ENCODE results near the gene CYB5D1. TPM values are rescaled to one million over a fixed set of nuclear protein-coding genes. Genes with fewer than 3 reads are reported as not detected.

CYB5D1 gene
- total RNA-seq, 1 donor from 2014 or later, result 16.6 TPM

GRCh38 chr17:7887482-7888183 is 29.8 kb downstream of the CYB5D1 start:
- no peaks in the 10 kb centered on the region for H3K27me3 Mint-ChIP-seq
- H3K36me3 Mint-ChIP-seq, result peaks cover 9% of the 10 kb centered on the region
- H3K9me3 Mint-ChIP-seq, result no peaks in the 10 kb centered on the region
- no peak overlapping the region for H3K4me3 Mint-ChIP-seq
- TF ChIP-seq, protein P1, sequence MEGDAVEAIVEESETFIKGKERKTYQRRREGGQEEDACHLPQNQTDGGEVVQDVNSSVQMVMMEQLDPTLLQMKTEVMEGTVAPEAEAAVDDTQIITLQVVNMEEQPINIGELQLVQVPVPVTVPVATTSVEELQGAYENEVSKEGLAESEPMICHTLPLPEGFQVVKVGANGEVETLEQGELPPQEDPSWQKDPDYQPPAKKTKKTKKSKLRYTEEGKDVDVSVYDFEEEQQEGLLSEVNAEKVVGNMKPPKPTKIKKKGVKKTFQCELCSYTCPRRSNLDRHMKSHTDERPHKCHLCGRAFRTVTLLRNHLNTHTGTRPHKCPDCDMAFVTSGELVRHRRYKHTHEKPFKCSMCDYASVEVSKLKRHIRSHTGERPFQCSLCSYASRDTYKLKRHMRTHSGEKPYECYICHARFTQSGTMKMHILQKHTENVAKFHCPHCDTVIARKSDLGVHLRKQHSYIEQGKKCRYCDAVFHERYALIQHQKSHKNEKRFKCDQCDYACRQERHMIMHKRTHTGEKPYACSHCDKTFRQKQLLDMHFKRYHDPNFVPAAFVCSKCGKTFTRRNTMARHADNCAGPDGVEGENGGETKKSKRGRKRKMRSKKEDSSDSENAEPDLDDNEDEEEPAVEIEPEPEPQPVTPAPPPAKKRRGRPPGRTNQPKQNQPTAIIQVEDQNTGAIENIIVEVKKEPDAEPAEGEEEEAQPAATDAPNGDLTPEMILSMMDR (conservative IDR thresholded peaks at IDR 0.05), result no peak
- no peaks in the 10 kb centered on the region for H3K4me1 Mint-ChIP-seq (ENCODE audit: unreplicated experiment)
- DNase-seq (ENCODE audit: extremely low spot score, unreplicated experiment), result peak; percentile 92
- H3K27ac Mint-ChIP-seq, result no peak overlapping the region

DNA sequence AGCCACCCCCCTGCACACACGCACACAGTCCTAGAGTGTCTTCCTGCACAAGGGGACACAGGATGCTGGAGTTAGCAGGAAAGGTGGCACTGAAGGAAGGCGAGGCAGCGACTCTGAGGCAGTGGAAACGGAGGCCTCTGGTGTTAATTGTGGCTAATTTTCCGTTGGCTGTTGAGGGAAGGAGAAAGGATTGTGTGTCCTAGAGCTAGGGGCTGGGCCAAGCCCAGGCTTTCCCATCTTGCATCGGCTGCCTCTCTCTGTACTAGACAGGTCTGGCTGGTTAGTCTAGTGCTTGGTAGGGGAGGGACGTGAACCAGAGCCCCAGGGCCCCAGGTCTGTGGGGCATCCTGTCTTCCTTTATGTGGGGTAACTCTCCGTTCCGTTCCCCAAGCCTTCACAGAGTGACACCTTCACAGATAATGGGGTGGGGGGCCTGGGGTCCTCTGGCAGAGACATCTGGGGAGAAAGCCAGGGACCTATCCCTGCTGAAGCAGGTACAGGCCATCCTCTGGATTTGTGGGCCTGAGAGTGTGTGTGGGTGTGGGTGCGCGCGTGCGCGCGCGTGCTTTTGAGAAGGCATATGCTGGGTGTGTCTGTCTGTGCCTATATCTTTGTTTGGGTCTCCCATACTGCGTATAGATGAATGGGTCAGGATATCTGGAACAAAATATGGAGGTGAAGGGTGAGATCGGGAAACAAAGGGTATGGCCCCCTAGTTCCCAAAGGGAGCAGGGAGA is 30.5 kb downstream of the CYB5D1 start, which contains the start of gene CHD3:
Gene CHD3 (plus strand): TSS at position 606 of the 737 bp plus-strand sequence. CDS start 212 bp downstream, outside the sequence.
- Mint-ChIP-seq H3K4me3 (no peak within 1 kb of the TSS), H3K4me1 (ENCODE audit: unreplicated experiment) (no peaks in the 10 kb centered on the region), H3K9me3 (no peaks in the 10 kb centered on the region), H3K27ac (no peak within 1 kb of the TSS), H3K36me3 (peaks cover 9% of the 10 kb centered on the region), H3K27me3 (no peaks in the 10 kb centered on the region)
- no peak for DNase-seq (ENCODE audit: extremely low spot score, unreplicated experiment)
- TF ChIP-seq, protein P1 (conservative IDR thresholded peaks at IDR 0.05), result no peak

DNA sequence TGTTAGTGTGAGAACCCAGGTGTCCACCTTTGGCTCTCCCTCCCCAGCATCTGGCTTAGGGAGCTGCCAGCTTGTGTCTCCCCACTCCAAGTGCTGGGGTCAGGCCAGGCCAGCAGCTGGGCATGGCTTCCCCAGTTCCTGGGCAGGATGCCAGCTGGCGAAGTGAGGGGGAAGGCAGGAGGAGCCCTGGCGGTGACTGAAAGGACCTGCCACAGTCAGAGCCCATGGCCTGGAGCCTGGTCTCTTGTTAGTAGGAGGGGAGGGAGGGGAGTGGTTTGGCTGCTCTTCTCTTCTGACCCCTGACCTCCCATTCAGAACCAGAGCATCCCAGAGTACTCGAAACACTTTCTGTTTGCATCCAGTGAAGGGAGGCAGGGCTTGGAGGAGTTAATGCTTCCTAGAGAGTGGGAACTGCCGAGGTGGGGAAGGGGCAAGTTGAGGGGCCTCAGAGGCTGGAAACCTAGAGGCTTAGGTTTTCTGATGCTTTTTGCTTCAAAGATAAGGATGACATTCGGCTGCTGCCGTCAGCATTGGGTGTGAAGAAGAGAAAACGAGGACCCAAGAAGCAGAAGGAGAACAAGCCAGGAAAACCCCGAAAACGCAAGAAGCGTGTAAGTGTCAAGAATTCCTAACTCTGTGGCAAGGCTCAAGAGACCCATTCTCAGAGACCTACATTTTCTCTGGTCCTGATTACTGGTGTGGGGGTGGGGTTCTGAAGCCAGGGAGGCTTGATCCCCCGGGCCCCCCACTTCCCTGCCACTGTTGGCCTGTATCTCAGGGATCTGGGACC is 31.6 kb downstream of the CYB5D1 start:
- no peaks in the 10 kb centered on the region for H3K27me3 Mint-ChIP-seq

DNA sequence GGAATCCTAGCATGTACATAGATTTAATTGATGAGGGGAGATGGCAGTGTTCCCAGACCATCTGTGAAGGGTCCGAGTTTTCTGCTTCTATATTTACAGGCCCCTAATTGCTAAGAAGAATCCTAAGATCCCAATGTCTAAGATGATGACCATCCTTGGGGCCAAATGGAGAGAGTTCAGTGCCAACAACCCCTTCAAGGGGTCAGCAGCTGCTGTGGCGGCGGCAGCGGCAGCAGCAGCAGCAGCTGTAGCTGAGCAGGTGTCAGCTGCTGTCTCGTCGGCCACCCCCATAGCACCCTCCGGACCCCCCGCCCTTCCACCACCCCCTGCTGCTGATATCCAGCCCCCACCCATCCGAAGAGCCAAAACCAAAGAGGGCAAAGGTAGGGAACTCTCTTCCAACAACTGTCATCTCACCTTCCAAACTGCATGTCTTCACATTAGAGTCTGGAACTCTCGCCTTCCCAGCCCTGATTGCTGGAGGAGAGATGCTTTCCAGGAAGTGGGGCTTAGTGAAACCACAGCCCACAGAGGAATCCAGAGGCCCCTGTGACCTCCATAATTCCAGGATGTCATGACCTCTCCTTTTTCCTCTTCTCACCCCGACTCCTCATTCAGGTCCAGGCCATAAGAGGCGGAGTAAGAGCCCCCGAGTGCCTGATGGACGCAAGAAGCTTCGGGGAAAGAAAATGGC is 35.5 kb downstream of the CYB5D1 start:
- Mint-ChIP-seq H3K9me3 (no peaks in the 10 kb centered on the region), H3K27me3 (no peaks in the 10 kb centered on the region), H3K4me3 (no peak overlapping the region), H3K36me3 (peaks cover 38% of the 10 kb centered on the region), H3K27ac (no peak overlapping the region), H3K4me1 (ENCODE audit: unreplicated experiment) (peaks cover 6% of the 10 kb centered on the region)
- no peak for DNase-seq (ENCODE audit: extremely low spot score, unreplicated experiment)
- TF ChIP-seq, protein P1 (conservative IDR thresholded peaks at IDR 0.05), result no peak

More for the DNA sequence above, 31.6 kb downstream of the CYB5D1 start:
- Mint-ChIP-seq H3K36me3 (peaks cover 9% of the 10 kb centered on the region), H3K4me1 (ENCODE audit: unreplicated experiment) (no peaks in the 10 kb centered on the region), H3K4me3 (no peak overlapping the region), H3K9me3 (no peaks in the 10 kb centered on the region), H3K27ac (no peak overlapping the region)
- TF ChIP-seq, protein P1 (conservative IDR thresholded peaks at IDR 0.05), result peak; percentile 69
- peak; percentile 79 for DNase-seq (ENCODE audit: extremely low spot score, unreplicated experiment)

DNA sequence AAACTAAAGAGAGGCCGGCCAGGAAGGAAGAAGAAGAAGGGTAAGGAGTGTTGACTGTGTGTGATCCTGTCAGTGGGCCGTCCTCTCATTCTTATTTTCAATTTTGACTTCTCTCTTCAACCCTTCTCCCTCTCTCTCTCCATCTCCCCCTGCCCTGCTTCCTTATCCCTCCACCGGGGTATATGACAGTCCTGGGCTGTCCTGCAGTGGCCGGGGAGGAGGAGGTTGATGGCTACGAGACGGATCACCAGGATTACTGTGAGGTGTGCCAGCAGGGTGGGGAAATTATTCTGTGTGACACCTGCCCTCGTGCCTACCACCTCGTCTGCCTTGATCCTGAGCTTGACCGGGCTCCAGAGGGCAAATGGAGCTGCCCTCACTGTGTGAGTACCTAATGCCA is 36.4 kb downstream of the CYB5D1 start:
- peaks cover 42% of the 10 kb centered on the region for H3K36me3 Mint-ChIP-seq
- TF ChIP-seq, protein P1 (conservative IDR thresholded peaks at IDR 0.05), result no peak
- H3K27ac Mint-ChIP-seq, result no peak overlapping the region
- DNase-seq (ENCODE audit: extremely low spot score, unreplicated experiment), result no peak
- H3K9me3 Mint-ChIP-seq, result no peaks in the 10 kb centered on the region
- H3K4me3 Mint-ChIP-seq, result no peak overlapping the region
- H3K4me1 Mint-ChIP-seq (ENCODE audit: unreplicated experiment), result peaks cover 6% of the 10 kb centered on the region
- H3K27me3 Mint-ChIP-seq, result no peaks in the 10 kb centered on the region

All from type B pancreatic cell (in vitro differentiated cells).